Activated CD4-positive, CD25-positive, alpha-beta regulatory T cell treated with anti-CD3 and anti-CD28 coated beads, Interleukin-2, amount 50 U/mL, for 16 hours (primary cell): ENCODE data around the gene R3HDML.

Source experiments
- DNase-seq: peaks from one replicate; pipeline ENCODE4 v3.0.0-alpha.2; 2020; ENCODE audit warnings: low read depth, low spot score

Gene R3HDML

GRCh38 chr20:44362466-44362940 is 25.7 kb downstream of the R3HDML start:
- no peak for DNase-seq

- no peak for DNase-seq
Measured at GRCh38 chr20:44364068-44364467, 27.2 kb downstream of the R3HDML start.

GRCh38 chr20:44364780-44365179 is 27.9 kb downstream of the R3HDML start:
- no peak for DNase-seq

- DNase-seq, result no peak
Measured at GRCh38 chr20:44367746-44368145, 30.9 kb downstream of the R3HDML start.

- DNase-seq, result no peak
Measured at GRCh38 chr20:44370639-44371218, 33.9 kb downstream of the R3HDML start.

GRCh38 chr20:44382641-44383040 is 45.8 kb downstream of the R3HDML start:
- no peak for DNase-seq

- DNase-seq, result peak; percentile 74
Measured at GRCh38 chr20:44384423-44385027, 47.7 kb downstream of the R3HDML start.

- DNase-seq, result peak; percentile 25
Measured at GRCh38 chr20:44388466-44389023, 51.7 kb downstream of the R3HDML start.

GRCh38 chr20:44389871-44390270 is 53.0 kb downstream of the R3HDML start:
- DNase-seq, result no peak

- no peak for DNase-seq
Measured at GRCh38 chr20:44390280-44390679, 53.4 kb downstream of the R3HDML start.

- no peak for DNase-seq
Measured at GRCh38 chr20:44392088-44392775, 55.4 kb downstream of the R3HDML start.

GRCh38 chr20:44392776-44393607 is 56.1 kb downstream of the R3HDML start:
- DNase-seq, result no peak

GRCh38 chr20:44393608-44394451 is 57.0 kb downstream of the R3HDML start:
- no peak for DNase-seq

- DNase-seq, result no peak
Measured at GRCh38 chr20:44394452-44394701, 57.5 kb downstream of the R3HDML start.

- no peak for DNase-seq
Measured at GRCh38 chr20:44394702-44395460, 58.0 kb downstream of the R3HDML start.

- DNase-seq, result no peak
Measured at GRCh38 chr20:44395461-44396340, 58.9 kb downstream of the R3HDML start.

- DNase-seq, result no peak
Measured at GRCh38 chr20:44396369-44397130, 59.7 kb downstream of the R3HDML start.

- no peak for DNase-seq
Measured at GRCh38 chr20:44398335-44398734, 61.5 kb downstream of the R3HDML start.

- no peak for DNase-seq
Measured at GRCh38 chr20:44399446-44399845, 62.6 kb downstream of the R3HDML start.
